ENCODE measurements around the gene SMC1B. TPM values are rescaled to one million over a fixed set of nuclear protein-coding genes. Genes with fewer than 3 reads are reported as not detected.

Gene SMC1B
- total and polyA plus RNA-seq, 8 donors = 0.10 to 0.35 (median 0.16) TPM

GRCh38 chr22:45435544-45436139 lies 22.2 kb upstream of the SMC1B start:
- TF ChIP-seq CTCF (IDR thresholded peaks at IDR 0.05) = peak; percentile 86 to 99
- Histone ChIP-seq H3K4me1 (peaks cover 3 to 13% of the 10 kb centered on the region in 2 donors), H3K9me3 (no peaks in the 10 kb centered on the region), H3K36me3 (no peaks in the 10 kb centered on the region), H3K27ac (peak overlapping the region; percentile 34 to 64), H3K4me3 (no peak overlapping the region), H3K27me3 (peaks cover 0 to 7% of the 10 kb centered on the region in 2 donors)
- intact Hi-C loops (cut with DNase I) = no loop called here
- ATAC-seq (peak; percentile 94), DNase-seq (peak; percentile 86 to 94 (median 90))

- Histone ChIP-seq H3K27me3 (peaks cover 0 to under 1% of the 10 kb centered on the region in 2 donors), H3K9me3 (no peaks in the 10 kb centered on the region), H3K4me1 (peaks cover 3 to 13% of the 10 kb centered on the region in 2 donors), H3K27ac (peak overlapping the region; percentile 34 to 64), H3K36me3 (no peaks in the 10 kb centered on the region), H3K4me3 (no peak overlapping the region)
- ATAC-seq (no peak), DNase-seq (no peak)
- intact Hi-C loops (cut with DNase I) = loop anchor here in 1 of 2 donors (5.0 kb wide), 1 partner anchor 168 kb away; no protein-coding TSS in a partner anchor
- TF ChIP-seq CTCF (IDR thresholded peaks at IDR 0.05) = no peak
These were observed 21.6 kb upstream of the SMC1B start for GRCh38 chr22:45434981-45435380.

- peak in 1 of 4 donors; percentile 48 for DNase-seq
- peaks cover 2 to 10% of the 10 kb centered on the region in 2 donors for H3K4me1 ChIP-seq
These were observed 17.5 kb upstream of the SMC1B start for GRCh38 chr22:45430871-45431270.

GRCh38 chr22:45429981-45430775 lies 16.8 kb upstream of the SMC1B start:
- TF ChIP-seq CTCF (IDR thresholded peaks at IDR 0.05) = no peak
- DNase-seq (peak in 1 of 4 donors; percentile 61), ATAC-seq (no peak)
- Histone ChIP-seq H3K9me3 (no peaks in the 10 kb centered on the region), H3K36me3 (no peaks in the 10 kb centered on the region), H3K4me1 (peaks cover 0 to 3% of the 10 kb centered on the region in 2 donors), H3K4me3 (no peak overlapping the region), H3K27ac (no peak overlapping the region), H3K27me3 (no peaks in the 10 kb centered on the region)
- intact Hi-C loops (cut with DNase I) = loop anchor here in 1 of 2 donors (5.0 kb wide), 1 partner anchor 163 kb away; no protein-coding TSS in a partner anchor

More at GRCh38 chr22:45430871-45431270, 17.5 kb upstream of the SMC1B start:
- H3K27ac ChIP-seq = no peak overlapping the region
- intact Hi-C loops (cut with DNase I) = loop anchor here in 1 of 2 donors (5.0 kb wide), 1 partner anchor 164 kb away; no protein-coding TSS in a partner anchor
- no peak overlapping the region for H3K4me3 ChIP-seq
- H3K9me3 ChIP-seq = no peaks in the 10 kb centered on the region
- no peaks in the 10 kb centered on the region for H3K36me3 ChIP-seq
- TF ChIP-seq CTCF (IDR thresholded peaks at IDR 0.05) = no peak
- no peaks in the 10 kb centered on the region for H3K27me3 ChIP-seq
- ATAC-seq = no peak

GRCh38 chr22:45429424-45429823 lies 16.0 kb upstream of the SMC1B start:
- Histone ChIP-seq H3K27me3 (no peaks in the 10 kb centered on the region), H3K9me3 (no peaks in the 10 kb centered on the region), H3K4me1 (peaks cover 0 to 2% of the 10 kb centered on the region in 2 donors), H3K4me3 (no peak overlapping the region), H3K36me3 (no peaks in the 10 kb centered on the region), H3K27ac (no peak overlapping the region)
- intact Hi-C loops (cut with DNase I) = no loop called here
- peak in 1 of 4 donors; percentile 74 for DNase-seq
- TF ChIP-seq CTCF (IDR thresholded peaks at IDR 0.05) = no peak
- no peak for ATAC-seq
